Stimulated activated CD4-positive, alpha-beta T cell treated with anti-CD3 and anti-CD28 coated beads, TNF-alpha, amount 100 ng/mL, for 1 hour (primary cell): ENCODE measurements around the gene ECHS1.
"Not testable (repeated sequence)": the region's sequence is repeated elsewhere in the genome, so short reads cannot be mapped to it uniquely, and the experiment has no call there.

ENCODE experiments used
- DNase-seq, 3 donors: peaks; one replicate each; pipeline ENCODE4 v3.0.0-alpha.2; 2020; ENCODE audit warnings: low read depth in 3 of 3, low spot score in 1 of 3

Gene ECHS1

DNA sequence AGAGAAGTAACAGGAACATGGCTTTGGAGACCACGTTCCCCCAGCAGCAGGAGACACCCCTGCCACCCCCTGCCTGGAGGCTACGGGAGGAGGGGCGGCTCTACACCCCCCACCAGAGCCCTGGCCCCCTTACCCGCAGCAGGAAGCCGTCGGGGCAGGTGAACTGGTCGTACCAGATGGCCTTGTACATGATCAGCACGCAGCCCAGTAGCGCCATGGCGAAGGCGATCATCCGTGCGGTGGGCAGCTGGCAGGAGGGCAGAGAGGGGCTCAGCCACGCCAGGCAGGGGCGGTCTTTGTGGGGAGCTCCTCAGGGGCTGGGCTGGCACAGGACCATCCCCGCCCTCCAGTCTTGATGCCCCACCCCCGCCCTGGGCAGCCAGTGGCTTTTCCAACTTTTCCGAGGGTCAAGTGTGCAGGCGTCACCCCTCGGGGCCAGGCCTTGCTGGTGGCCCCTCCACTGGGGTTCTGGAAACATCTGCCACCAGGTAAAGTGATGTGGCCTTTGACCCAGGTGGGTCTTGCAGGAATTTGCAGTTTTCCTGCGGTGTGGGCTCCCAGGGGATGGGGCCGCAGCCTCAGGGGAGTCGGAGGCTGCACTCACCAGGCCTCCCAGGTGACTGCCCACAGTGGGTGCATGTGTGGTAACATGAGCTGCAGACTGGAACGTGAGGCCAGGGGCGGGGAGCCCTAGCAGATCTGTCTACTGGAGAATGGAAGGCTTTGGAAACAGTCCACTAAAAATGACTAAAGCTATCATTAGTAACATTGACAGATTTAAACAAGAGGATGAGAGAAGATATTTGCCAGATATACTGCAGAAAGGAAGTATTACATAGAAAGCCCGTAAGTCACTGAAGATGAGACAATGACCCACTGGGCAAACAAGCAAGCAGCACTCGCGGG is 46.2 kb downstream of the ECHS1 start:
- no peak for DNase-seq

- DNase-seq = no peak
Measured at GRCh38 chr10:133326223-133326551, 47.0 kb downstream of the ECHS1 start.

DNA sequence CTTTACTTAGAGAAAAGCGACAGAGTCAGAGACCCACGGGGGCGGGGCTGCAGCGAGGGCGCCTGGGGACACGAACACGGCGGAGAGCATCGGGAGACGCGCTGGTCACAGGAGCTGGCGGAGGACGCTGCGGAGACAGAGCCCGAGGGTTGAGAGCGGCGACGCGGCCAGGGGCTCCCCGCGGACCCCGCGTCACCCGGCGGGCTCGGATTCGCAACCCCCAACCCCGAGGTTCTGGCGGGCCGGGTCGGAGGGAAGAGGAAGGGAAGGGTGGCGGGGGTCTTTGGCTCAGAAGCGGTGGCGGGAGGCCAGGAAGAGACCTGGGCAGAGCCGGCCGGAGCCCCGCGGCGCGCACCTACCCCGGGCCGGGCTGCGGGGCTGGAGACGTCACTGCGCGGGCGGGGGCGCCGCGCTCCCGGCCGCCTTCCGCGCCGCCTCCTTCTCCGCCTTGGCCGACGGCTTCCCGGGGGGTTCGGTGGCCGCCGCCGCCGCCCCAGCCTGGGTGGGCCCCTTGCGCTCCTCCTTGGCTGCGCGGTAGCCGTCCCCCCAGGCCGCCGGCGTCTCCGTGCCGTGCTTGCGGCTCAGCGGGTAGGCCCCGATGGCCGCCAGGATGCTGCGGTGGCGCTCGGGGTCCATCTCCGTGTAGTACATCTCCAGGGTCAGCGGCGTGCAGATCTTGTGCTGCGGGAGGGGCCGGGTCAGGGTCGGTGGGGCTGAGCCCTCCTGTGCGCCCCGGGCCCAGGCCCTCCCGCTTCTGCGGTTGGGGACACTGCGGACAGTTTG is 47.5 kb downstream of the ECHS1 start:
- DNase-seq = no peak

DNA sequence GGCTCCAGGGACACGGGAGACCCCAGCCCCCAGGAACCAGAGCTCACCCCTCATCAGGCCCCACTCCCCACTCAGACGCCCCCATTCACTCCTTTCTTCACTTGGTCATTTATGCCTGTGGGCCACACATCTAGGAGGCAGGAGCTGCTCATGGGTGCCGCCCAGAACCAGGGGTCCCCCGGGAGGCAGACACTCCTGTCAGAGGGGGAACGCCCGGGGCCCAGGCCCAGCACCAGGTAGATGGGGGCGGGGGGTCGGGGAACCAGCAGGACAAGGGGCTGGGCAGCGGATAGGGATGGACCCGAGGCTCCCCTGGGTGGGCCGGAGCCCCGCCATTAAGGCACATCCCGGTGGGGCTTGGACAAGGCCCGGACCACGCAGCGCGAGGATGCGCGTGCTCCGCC is 48.3 kb downstream of the ECHS1 start:
- DNase-seq = no peak

DNA sequence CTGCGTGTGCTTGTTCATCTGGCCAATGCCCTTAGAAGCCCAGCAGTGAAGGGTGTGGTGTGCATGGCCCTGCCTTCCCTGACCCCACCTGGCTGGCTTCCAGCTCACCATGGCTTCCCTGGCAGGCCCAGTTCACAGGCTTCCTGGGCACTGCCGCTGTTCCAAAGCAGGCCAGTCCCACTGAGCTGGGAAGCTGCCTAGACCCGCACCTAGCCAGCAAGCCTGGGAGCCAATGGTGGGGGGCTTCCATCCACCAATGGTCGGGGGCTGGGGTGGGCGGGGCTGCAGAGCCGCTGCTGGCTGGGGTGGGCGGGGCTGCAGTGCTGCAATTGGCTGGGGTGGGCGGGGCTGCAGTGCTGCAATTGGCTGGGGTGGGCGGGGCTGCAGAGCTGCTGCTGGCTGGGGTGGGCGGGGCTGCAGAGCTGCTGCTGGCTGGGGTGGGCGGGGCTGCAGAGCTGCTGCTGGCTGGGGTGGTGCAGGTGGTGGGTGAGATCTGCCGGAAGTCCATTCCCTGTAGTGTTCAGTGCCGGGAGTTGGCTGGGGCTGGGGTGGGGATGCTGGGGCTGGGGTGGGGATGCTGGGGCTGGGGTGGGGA is 48.9 kb downstream of the ECHS1 start:
- DNase-seq = peak in 1 of 3 donors; percentile 35

DNA sequence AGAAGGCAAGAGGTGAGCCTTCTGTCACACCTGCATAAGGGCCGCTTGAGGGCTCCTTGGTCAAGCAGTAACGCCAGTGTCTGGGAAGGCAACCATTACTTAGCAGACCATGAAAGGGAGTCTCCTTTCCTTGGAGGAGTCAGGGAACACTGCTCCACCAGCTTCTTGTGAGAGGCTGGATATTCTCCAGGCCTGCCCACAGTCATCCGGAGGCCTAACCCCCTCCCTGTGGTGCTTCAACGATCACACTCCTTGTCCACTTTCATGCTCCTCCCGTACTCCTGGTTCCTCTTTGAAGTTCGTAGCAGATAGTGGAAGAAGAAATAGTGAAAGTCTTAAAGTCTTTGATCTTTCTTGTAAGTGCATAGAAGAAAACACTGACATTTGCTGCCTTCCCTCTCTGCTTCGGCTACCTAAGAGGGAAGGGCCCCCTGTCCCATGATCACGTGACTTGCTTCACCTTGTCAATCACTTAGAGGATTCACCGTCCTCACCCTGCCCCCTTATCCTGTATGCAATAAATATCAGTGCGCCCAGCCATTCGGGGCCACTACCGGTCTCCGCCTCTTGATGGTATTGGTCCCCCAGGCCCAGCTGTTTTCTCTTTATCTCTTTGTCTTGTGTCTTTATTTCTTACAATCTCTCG is 51.0 kb downstream of the ECHS1 start:
- DNase-seq = not testable (repeated sequence)

GRCh38 chr10:133320852-133321422 is 52.2 kb downstream of the ECHS1 start:
- not testable (repeated sequence) for DNase-seq

GRCh38 chr10:133318494-133319127 is 54.5 kb downstream of the ECHS1 start:
- DNase-seq = peak; percentile 35 to 59 (median 47)

GRCh38 chr10:133316732-133317131 is 56.4 kb downstream of the ECHS1 start:
- no peak for DNase-seq

- no peak for DNase-seq
Measured at GRCh38 chr10:133316266-133316665, 56.9 kb downstream of the ECHS1 start.

DNA sequence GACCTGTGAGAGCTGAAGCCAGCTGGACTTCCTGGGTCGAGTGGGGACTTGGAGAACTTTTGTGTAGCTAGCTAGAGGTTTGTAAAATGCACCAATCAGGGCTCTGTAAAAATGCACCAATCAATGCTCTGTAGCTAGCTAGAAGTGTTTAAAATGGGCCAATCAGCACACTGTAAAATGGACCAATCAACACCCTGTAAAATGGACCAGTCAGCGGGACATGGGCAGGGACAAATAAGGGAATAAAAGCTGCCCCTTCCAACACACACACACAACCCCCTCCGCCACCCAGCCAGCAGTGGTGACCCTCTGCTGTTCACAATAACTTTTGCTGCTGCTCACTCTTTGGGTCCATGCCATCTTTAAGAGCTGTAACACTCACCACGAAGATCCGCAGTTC is 57.3 kb downstream of the ECHS1 start:
- no peak for DNase-seq

DNA sequence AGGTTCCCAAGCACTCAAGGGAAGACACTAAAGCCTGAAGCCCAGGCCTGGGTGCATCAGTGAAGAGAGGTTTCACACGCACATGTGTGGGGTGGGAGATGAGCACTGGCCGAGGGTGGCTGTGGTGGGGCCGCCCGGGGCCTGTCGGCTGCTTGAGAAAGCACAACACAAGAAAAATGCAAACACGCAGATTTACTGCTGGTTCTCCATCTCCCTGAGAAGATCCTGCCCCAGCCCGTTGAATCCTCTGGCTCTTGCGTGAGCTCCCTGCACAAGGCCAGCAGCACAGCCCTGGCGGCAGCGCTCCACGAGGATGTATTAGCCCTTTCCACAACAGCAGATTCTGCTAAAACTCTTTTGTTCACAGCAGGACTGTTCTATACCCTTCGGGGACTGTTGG is 58.2 kb downstream of the ECHS1 start:
- DNase-seq = no peak

DNA sequence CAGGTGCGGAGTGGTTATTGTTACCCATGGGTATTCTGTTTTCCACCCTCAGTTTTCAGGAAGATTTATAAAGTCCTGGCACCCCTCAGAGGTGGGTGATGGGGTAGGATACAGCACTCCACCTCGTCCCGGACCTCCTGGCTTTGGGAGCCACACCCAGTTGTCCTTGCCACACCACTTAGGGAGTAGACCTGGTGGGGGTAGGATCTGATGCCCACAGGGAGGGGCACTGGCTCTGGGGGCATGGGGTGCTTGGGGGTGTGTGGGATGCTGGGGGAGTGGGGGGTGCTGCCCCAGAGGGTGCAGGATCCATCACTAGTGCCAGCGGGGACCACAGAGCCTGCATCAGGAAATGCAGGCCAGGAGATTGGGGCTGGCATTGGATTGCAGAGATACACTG is 60.0 kb downstream of the ECHS1 start:
- no peak for DNase-seq

DNA sequence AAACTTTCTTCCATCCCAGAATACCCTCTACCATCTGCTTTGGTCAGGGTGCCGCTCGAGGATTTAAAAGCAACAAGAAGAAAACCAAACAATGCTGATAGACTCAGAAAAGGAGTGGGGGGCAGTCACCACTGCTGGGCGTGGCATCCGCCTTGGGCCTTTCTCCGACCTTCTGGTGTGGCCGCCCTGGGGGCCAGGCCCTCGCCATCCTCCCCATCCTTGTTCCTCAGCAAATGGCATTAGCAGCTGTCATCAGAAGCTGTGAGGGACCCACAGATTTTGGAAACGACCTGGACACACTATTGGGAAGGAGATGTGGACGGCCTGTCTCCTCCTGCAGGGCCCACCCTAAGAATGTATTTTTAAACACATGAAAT is 60.4 kb downstream of the ECHS1 start:
- DNase-seq = no peak
